Measurements from ENCODE around the gene ZFP90. TPM values are rescaled to one million over a fixed set of nuclear protein-coding genes. Genes with fewer than 3 reads are reported as not detected.

ZFP90 gene
- total and polyA plus RNA-seq, 7 donors: 6.9 to 14.0 (median 10.8) TPM

- ATAC-seq: no peak
- intact Hi-C loops (cut with DNase I): loop anchor here in 1 of 2 donors (10.0 kb wide), 1 partner anchor 148 kb away; no protein-coding TSS in a partner anchor
Measured at GRCh38 chr16:68512742-68513141, 26.3 kb upstream of the ZFP90 start.

GRCh38 chr16:68514511-68514910 lies 24.6 kb upstream of the ZFP90 start:
- Histone ChIP-seq H3K4me1 (no peaks in the 10 kb centered on the region), H3K9me3 (no peaks in the 10 kb centered on the region), H3K27me3 (ENCODE audit: insufficient read depth in 3 of 3, low read length in 2 of 3) (peaks cover 0 to 6% (median 0%) of the 10 kb centered on the region in 3 donors), H3K36me3 (ENCODE audit: insufficient read depth in 1 of 2, low read depth in 1 of 2) (no peaks in the 10 kb centered on the region), H3K27ac (no peak overlapping the region), H3K4me3 (no peak overlapping the region)
- DNase-seq (no peak), ATAC-seq (no peak)
- intact Hi-C loops (cut with DNase I): loop anchor here in 1 of 2 donors (10.0 kb wide), 1 partner anchor 150 kb away; no protein-coding TSS in a partner anchor
- no peak for TF ChIP-seq CTCF (IDR thresholded peaks at IDR 0.05)
- 56 to 86% (median 82%) methylated on average over 3 of the region's 3 CpGs for WGBS, 3 donors

More at GRCh38 chr16:68512742-68513141, 26.3 kb upstream of the ZFP90 start:
- no peak for DNase-seq
- 76 to 94% (median 84%) methylated on average over 1 of the region's 1 CpG for WGBS, 3 donors
- Histone ChIP-seq H3K4me1 (no peaks in the 10 kb centered on the region), H3K4me3 (no peak overlapping the region), H3K9me3 (no peaks in the 10 kb centered on the region), H3K27ac (no peak overlapping the region), H3K27me3 (ENCODE audit: insufficient read depth in 3 of 3, low read length in 2 of 3) (peaks cover 0 to 22% (median 2%) of the 10 kb centered on the region in 3 donors), H3K36me3 (ENCODE audit: insufficient read depth in 1 of 2, low read depth in 1 of 2) (no peaks in the 10 kb centered on the region)
- no peak for TF ChIP-seq CTCF (IDR thresholded peaks at IDR 0.05)

- Histone ChIP-seq H3K9me3 (no peaks in the 10 kb centered on the region), H3K27me3 (ENCODE audit: insufficient read depth in 3 of 3, low read length in 2 of 3) (no peaks in the 10 kb centered on the region), H3K4me1 (no peaks in the 10 kb centered on the region), H3K4me3 (no peak overlapping the region), H3K36me3 (ENCODE audit: insufficient read depth in 1 of 2, low read depth in 1 of 2) (no peaks in the 10 kb centered on the region), H3K27ac (no peak overlapping the region)
- ATAC-seq (no peak), DNase-seq (no peak)
- TF ChIP-seq CTCF (IDR thresholded peaks at IDR 0.05): no peak
- intact Hi-C loops (cut with DNase I): loop anchor here in 1 of 2 donors (10.0 kb wide), 1 partner anchor 153 kb away; no protein-coding TSS in a partner anchor
- 69 to 76% (median 75%) methylated on average over 7 of the region's 7 CpGs for WGBS, 3 donors
Measured at GRCh38 chr16:68517606-68518166, 21.4 kb upstream of the ZFP90 start.

- H3K9me3 ChIP-seq: no peaks in the 10 kb centered on the region
- H3K27me3 ChIP-seq (ENCODE audit: insufficient read depth in 3 of 3, low read length in 2 of 3): no peaks in the 10 kb centered on the region
- ATAC-seq (no peak), DNase-seq (no peak)
- no peak overlapping the region for H3K27ac ChIP-seq
- H3K36me3 ChIP-seq (ENCODE audit: insufficient read depth in 1 of 2, low read depth in 1 of 2): no peaks in the 10 kb centered on the region
- H3K4me3 ChIP-seq: no peak overlapping the region
- WGBS, 3 donors: 70 to 84% (median 79%) methylated on average over 6 of the region's 6 CpGs
- TF ChIP-seq CTCF (IDR thresholded peaks at IDR 0.05): no peak
- intact Hi-C loops (cut with DNase I): loop anchor here in 1 of 2 donors (10.0 kb wide), 1 partner anchor 154 kb away; no protein-coding TSS in a partner anchor
- no peaks in the 10 kb centered on the region for H3K4me1 ChIP-seq
Measured at GRCh38 chr16:68519225-68519745, 19.8 kb upstream of the ZFP90 start.
